Transverse colon (tissue), 4 donors: ENCODE data around the gene VSIG8. TPM values are rescaled to one million over a fixed set of nuclear protein-coding genes. Genes with fewer than 3 reads are reported as not detected.

ENCODE experiments used
- DNase-seq: peaks from one replicate; pipeline ENCODE4 v3.0.0-alpha.2; 2019
- H3K27ac ChIP-seq, 4 donors: fragments of 200-600 bp; sonication (generic); 2 replicates each; pipeline ENCODE4 v1.5.1; 2016 to 2018; ENCODE audit warnings: inconsistent platforms in 4 of 4
- H3K27me3 ChIP-seq: fragments of 200-600 bp; sonication (generic); 2 replicates; pipeline ENCODE4 v1.5.1; 2017; ENCODE audit warnings: inconsistent platforms
- H3K36me3 ChIP-seq, 4 donors: fragments of 200-600 bp; sonication (generic); 2 replicates each; pipeline ENCODE4 v1.5.1; 2017 to 2019; ENCODE audit warnings: inconsistent platforms in 4 of 4
- H3K4me1 ChIP-seq, 4 donors: fragments of 200-600 bp; sonication (generic); 2 replicates each; pipeline ENCODE4 v1.5.1; 2017 to 2020; ENCODE audit warnings: inconsistent platforms in 4 of 4
- H3K4me3 ChIP-seq, 4 donors: fragments of 200-600 bp; sonication (generic); 1 replicate in 1 of 4; 2 replicates in 3 of 4; pipeline versions ENCODE4 v1.5.1 to v1.6.1; 2017 to 2019; ENCODE audit warnings: inconsistent platforms in 4 of 4
- H3K9me3 ChIP-seq, 2 donors: fragments of 200-600 bp; sonication (generic); 2 replicates each; pipeline ENCODE4 v1.5.1; 2017 to 2019; ENCODE audit warnings: inconsistent platforms in 2 of 2
- EP300 ChIP-seq: sonication (generic); formaldehyde crosslinking; IDR thresholded peaks from one replicate; pipeline ENCODE4 v1.6.1; 2017; ENCODE audit warnings: antibody characterized with exemption, low read depth
- POLR2A ChIP-seq: fragments of 450-650 bp; IDR thresholded peaks from one replicate; pipeline ENCODE4 v1.6.1; 2016; ENCODE audit warnings: antibody characterized with exemption, mild to moderate bottlenecking, moderate library complexity
- POLR2AphosphoS5 ChIP-seq, 3 donors: sonication (generic); formaldehyde crosslinking; IDR thresholded peaks; one replicate each; pipeline ENCODE4 v1.6.1; 2016; ENCODE audit warnings: antibody characterized with exemption in 3 of 3
- WGBS, 2 donors: methylation state at CpG; one replicate each; pipeline ENCODE4 v1.1.5; 2018; ENCODE audit warnings: low coverage in 1 of 2; 5-methylcytosine and 5-hydroxymethylcytosine counted together
- in situ Hi-C, 4 donors: fragments of 200-750 bp; cut with MboI; loops; one replicate each; pipeline versions ENCODE4 v1.15.0 to v1.15.1; 2017; ENCODE audit warnings: low sequenced_read_pairs in 3 of 4, low pct_ligation_motif_present in 1 of 4, low pct_unique_long_range_greater_than_20kb in 1 of 4
- intact Hi-C: fragments of 100-400 bp; cut with DNase I; formaldehyde crosslinking; loops from one replicate; pipeline ENCODE4 v1.15.1; 2023; ENCODE audit warnings: low total_unique reads
- total RNA-seq, 4 donors: library from RNA; depleted of rRNA; stranded (reverse); fragments of >200 nt; gene quantifications; one replicate each; pipeline ENCODE4 v1.1.0, GENCODE V29; 2016
- TF ChIP-seq, protein P1 (sequence below), 5 experiments: fragments of 200-600 bp in 3 of 5; fragments of 450-650 bp in 2 of 5; sonication (generic) in 3 of 5; IDR thresholded peaks; 1 replicate in 2 of 5; 2 replicates in 3 of 5; pipeline ENCODE4 v1.5.1; 2016 to 2017; ENCODE audit warnings: antibody characterized with exemption in 5 of 5, inconsistent platforms in 3 of 5, mild to moderate bottlenecking in 2 of 5, moderate library complexity in 1 of 5

Gene VSIG8
- total RNA-seq, 4 donors from 2014 or later, result not detected

DNA sequence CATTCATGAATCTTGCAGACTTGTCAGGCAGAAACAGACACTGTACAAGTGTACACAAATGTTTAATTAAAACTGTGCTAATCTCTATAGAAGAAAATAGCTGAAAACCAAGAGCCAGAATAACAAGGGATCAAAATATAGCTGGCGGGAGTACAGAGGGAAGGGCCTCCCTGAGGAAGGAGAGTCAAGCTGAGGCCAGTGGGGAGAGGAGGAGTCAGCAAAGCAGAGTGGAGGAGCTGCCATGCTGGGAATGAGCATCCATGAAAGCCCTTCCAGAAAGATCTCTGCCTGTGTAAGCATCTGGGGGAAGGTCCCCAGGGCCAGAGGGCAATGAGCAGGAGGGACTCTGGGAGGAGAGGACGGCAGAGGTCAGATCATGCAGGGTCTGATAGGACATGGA is 20.7 kb downstream of the VSIG8 start:
- DNase-seq, result no peak
- Histone ChIP-seq H3K4me1 (no peaks in the 10 kb centered on the region), H3K9me3 (no peaks in the 10 kb centered on the region), H3K27ac (no peak overlapping the region), H3K4me3 (no peak overlapping the region), H3K36me3 (no peaks in the 10 kb centered on the region), H3K27me3 (no peaks in the 10 kb centered on the region)
- in situ Hi-C loops (no loop called here), intact Hi-C loops (no loop called here)
- TF ChIP-seq POLR2A (no peak), POLR2AphosphoS5 (IDR thresholded peaks at IDR 0.05) (no peak), EP300 (no peak)
- TF ChIP-seq, protein P1, sequence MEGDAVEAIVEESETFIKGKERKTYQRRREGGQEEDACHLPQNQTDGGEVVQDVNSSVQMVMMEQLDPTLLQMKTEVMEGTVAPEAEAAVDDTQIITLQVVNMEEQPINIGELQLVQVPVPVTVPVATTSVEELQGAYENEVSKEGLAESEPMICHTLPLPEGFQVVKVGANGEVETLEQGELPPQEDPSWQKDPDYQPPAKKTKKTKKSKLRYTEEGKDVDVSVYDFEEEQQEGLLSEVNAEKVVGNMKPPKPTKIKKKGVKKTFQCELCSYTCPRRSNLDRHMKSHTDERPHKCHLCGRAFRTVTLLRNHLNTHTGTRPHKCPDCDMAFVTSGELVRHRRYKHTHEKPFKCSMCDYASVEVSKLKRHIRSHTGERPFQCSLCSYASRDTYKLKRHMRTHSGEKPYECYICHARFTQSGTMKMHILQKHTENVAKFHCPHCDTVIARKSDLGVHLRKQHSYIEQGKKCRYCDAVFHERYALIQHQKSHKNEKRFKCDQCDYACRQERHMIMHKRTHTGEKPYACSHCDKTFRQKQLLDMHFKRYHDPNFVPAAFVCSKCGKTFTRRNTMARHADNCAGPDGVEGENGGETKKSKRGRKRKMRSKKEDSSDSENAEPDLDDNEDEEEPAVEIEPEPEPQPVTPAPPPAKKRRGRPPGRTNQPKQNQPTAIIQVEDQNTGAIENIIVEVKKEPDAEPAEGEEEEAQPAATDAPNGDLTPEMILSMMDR (IDR thresholded peaks at IDR 0.05), result no peak
- WGBS, 2 donors, result 76 to 89% methylated on average over 2 of the region's 2 CpGs

DNA sequence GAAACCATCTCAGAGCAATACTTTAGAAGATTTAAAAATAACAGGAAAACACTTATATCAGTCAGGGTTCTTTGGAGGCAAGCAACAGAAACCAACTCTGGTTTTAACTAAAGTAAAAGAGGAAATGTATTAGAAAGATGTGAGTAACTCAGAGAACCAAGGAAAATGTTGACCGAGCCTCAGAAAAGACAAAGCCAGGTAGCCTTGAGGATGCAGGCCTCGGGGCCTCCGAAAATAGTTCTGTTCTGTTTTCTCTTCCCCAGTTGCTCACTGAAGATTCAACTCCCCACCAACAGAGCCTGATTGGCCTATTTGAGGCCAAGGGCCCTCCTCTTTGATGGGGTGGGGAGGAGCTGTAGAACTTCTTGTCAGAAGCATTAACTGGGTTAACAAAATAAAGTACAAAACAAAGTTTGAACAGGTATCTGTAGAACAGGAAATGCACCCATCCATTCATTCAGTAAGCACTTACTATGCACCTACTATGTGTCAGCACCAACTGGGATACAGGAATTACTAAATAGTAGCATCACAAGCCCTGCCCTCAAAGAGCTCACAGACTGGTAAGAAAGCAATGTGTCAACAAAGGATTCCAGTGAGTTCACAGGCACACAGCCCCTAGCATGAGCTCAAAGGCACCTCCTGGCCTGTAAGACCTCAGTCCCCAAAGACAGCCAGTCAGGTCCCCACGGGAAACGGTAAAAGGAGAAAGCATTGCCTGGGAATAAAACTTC is 23.2 kb downstream of the VSIG8 start:
- Histone ChIP-seq H3K27me3 (no peaks in the 10 kb centered on the region), H3K4me3 (no peak overlapping the region), H3K36me3 (no peaks in the 10 kb centered on the region), H3K4me1 (no peaks in the 10 kb centered on the region), H3K27ac (no peak overlapping the region), H3K9me3 (no peaks in the 10 kb centered on the region)
- TF ChIP-seq EP300, result no peak
- TF ChIP-seq POLR2A, result no peak
- no peak for TF ChIP-seq POLR2AphosphoS5 (IDR thresholded peaks at IDR 0.05)
- TF ChIP-seq, protein P1 (IDR thresholded peaks at IDR 0.05), result no peak
- intact Hi-C loops (no loop called here), in situ Hi-C loops (no loop called here)
- 87 to 100% methylated on average over 3 to 5 of the region's 5 CpGs for WGBS, 2 donors
- no peak for DNase-seq

DNA sequence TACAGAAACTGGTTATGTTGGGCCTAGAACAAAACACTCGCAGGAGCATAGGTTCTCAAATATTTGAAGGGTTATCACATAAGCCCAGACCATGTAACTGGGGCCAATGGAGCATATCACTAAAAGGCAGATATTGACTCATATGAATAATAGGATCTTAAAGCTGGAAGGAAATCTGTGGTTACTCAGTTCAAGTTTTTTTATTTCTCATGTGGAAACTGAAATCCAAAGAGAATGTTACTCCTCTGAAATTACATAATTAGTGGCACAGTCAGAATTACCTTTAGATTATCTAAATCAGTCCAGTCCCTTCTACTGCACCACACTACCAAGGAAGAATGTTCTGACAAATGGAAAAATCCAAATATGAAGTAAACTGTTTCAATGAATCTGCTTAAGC is 23.7 kb downstream of the VSIG8 start:
- in situ Hi-C loops (no loop called here), intact Hi-C loops (no loop called here)
- 80 to 100% methylated on average over 1 of the region's 1 CpG for WGBS, 2 donors
- TF ChIP-seq EP300 (no peak), POLR2AphosphoS5 (IDR thresholded peaks at IDR 0.05) (no peak), POLR2A (no peak)
- TF ChIP-seq, protein P1 (IDR thresholded peaks at IDR 0.05), result no peak
- Histone ChIP-seq H3K4me1 (no peaks in the 10 kb centered on the region), H3K27me3 (no peaks in the 10 kb centered on the region), H3K4me3 (no peak overlapping the region), H3K9me3 (no peaks in the 10 kb centered on the region), H3K36me3 (no peaks in the 10 kb centered on the region), H3K27ac (no peak overlapping the region)
- DNase-seq, result no peak

DNA sequence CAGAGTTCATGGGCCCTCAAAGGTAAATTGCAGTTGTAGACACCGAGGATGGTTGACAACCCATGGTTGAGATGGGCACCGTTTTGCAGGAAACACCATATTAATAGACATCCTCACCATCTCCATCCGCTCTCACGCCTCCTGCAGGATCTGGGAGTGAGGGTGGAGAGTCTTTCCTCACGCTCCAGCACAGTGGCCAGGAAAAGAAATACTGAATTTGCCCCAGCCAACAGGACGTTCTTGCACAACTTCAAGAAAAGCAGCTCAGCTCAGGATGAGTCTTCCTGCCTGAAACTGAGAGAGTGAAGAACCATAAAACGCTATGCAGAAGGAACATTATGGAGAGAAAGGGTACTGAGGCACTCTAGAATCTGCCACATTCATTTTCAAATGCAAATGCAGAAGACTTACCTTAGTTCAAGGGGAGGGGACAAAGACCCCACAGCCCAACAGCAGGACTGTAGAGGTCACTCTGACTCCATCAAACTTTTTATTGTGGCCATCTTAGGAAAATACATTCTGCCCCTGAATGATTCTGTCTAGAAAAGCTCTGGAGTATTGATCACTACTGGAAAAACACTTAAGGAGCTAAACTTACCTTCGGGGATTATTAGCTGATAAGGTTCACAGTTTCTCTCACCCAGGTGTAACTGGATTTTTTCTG is 26.5 kb downstream of the VSIG8 start:
- Histone ChIP-seq H3K9me3 (no peaks in the 10 kb centered on the region), H3K4me3 (no peak overlapping the region), H3K36me3 (no peaks in the 10 kb centered on the region), H3K27ac (no peak overlapping the region), H3K4me1 (no peaks in the 10 kb centered on the region), H3K27me3 (no peaks in the 10 kb centered on the region)
- in situ Hi-C loops, result no loop called here
- intact Hi-C loops, result no loop called here
- 88 to 100% methylated on average over 1 to 8 of the region's 8 CpGs for WGBS, 2 donors
- TF ChIP-seq POLR2A, result no peak
- no peak for TF ChIP-seq EP300
- no peak for TF ChIP-seq POLR2AphosphoS5 (IDR thresholded peaks at IDR 0.05)
- TF ChIP-seq, protein P1 (IDR thresholded peaks at IDR 0.05), result no peak
- no peak for DNase-seq
